ENCODE measurements around the gene PCYT2.

- TF ChIP-seq CTCF (IDR thresholded peaks at IDR 0.05) (no peak), POLR2A (IDR thresholded peaks at IDR 0.05) (no peak)
Observed at GRCh38 chr17:81884520-81884919, 26.7 kb downstream of the PCYT2 start.

Data from right lobe of liver (tissue), 4 donors.